ENCODE measurements around the gene SLC6A4. TPM values are rescaled to one million over a fixed set of nuclear protein-coding genes. Genes with fewer than 3 reads are reported as not detected.

The SLC6A4 gene
- total RNA-seq, 1 donor from 2014 or later: 0.33 TPM

GRCh38 chr17:30164531-30164930 lies 71.0 kb downstream of the SLC6A4 start:
- Histone ChIP-seq H3K27me3 (ENCODE audit: low read depth) (no peaks in the 10 kb centered on the region), H3K27ac (replicated peaks) (no peak overlapping the region), H3K4me1 (no peaks in the 10 kb centered on the region), H3K36me3 (peaks cover 24% of the 10 kb centered on the region), H3K4me3 (no peak overlapping the region), H3K9me3 (replicated peaks) (peaks cover 16% of the 10 kb centered on the region)
- TF ChIP-seq, protein P1, sequence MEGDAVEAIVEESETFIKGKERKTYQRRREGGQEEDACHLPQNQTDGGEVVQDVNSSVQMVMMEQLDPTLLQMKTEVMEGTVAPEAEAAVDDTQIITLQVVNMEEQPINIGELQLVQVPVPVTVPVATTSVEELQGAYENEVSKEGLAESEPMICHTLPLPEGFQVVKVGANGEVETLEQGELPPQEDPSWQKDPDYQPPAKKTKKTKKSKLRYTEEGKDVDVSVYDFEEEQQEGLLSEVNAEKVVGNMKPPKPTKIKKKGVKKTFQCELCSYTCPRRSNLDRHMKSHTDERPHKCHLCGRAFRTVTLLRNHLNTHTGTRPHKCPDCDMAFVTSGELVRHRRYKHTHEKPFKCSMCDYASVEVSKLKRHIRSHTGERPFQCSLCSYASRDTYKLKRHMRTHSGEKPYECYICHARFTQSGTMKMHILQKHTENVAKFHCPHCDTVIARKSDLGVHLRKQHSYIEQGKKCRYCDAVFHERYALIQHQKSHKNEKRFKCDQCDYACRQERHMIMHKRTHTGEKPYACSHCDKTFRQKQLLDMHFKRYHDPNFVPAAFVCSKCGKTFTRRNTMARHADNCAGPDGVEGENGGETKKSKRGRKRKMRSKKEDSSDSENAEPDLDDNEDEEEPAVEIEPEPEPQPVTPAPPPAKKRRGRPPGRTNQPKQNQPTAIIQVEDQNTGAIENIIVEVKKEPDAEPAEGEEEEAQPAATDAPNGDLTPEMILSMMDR (IDR thresholded peaks at IDR 0.05; ENCODE audit: borderline replicate concordance): no peak
- intact Hi-C loops (cut with micrococcal nuclease): no loop called here
- DNase-seq: no peak

DNA sequence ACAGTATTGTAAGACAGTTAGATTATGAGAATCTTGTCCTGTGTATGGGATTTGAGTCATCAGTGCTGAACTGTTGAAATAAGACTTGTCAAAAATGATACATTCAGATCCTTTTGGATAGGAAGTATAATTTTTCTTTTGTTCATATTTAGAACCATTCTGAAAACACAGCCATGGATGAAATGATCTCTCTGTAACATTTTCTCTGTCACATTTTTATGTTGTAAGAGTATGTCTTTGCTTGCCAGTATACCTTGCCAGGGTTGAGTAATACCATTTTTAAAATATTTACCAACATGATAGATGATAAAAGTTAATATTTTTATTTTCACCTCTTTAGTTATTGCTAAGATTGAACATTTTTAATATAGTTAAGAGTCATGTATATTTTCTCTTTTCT lies 73.9 kb downstream of the SLC6A4 start:
- H3K9me3 ChIP-seq (replicated peaks): peaks cover 29% of the 10 kb centered on the region
- intact Hi-C loops (cut with micrococcal nuclease): no loop called here
- TF ChIP-seq, protein P1 (IDR thresholded peaks at IDR 0.05; ENCODE audit: borderline replicate concordance): no peak
- no peaks in the 10 kb centered on the region for H3K27me3 ChIP-seq (ENCODE audit: low read depth)
- peaks cover 29% of the 10 kb centered on the region for H3K36me3 ChIP-seq
- H3K4me1 ChIP-seq: peaks cover 7% of the 10 kb centered on the region
- no peak overlapping the region for H3K27ac ChIP-seq (replicated peaks)
- DNase-seq: no peak
- no peak overlapping the region for H3K4me3 ChIP-seq

- H3K4me3 ChIP-seq: no peak overlapping the region
- intact Hi-C loops (cut with micrococcal nuclease): no loop called here
- no peaks in the 10 kb centered on the region for H3K27me3 ChIP-seq (ENCODE audit: low read depth)
- TF ChIP-seq, protein P1 (IDR thresholded peaks at IDR 0.05; ENCODE audit: borderline replicate concordance): no peak
- no peak overlapping the region for H3K27ac ChIP-seq (replicated peaks)
- no peak for DNase-seq
- peaks cover 29% of the 10 kb centered on the region for H3K36me3 ChIP-seq
- H3K9me3 ChIP-seq (replicated peaks): peaks cover 29% of the 10 kb centered on the region
- peaks cover 7% of the 10 kb centered on the region for H3K4me1 ChIP-seq
Measured at GRCh38 chr17:30160419-30161172, 74.9 kb downstream of the SLC6A4 start.

DNA sequence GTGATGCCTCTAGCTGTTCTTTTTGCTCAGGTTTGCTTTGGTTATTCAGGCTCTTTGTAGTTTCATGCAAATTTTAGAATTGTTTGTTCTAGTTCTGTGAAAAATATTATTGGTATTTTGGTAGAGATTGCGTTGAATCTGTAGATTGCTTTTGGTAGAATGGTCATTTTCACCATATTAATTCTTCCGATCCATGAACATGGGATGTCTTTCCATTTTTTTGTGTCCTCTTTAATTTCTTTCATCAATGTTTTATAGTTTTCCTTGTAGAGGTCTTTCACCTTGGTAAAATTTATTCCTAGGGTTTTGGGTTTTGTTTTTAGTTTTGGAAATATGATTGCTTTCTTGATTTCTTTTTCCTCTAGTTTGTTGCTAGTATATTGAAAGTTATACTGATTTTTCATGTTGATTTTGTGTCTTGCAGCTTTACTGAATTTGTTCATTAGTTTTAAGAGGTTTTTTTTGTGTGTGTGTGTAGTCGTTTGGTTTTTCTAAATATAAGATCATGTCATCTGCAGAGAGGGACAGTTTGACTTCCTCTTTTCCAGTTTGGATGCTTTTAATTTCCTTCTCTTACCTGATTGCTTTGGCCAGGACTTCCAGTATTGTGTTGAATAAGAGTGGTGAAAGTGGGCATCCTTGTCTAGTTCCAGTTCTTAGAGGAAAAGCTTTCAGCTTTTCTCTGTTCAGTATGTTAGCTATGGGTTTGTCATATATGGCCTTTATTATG lies 76.4 kb downstream of the SLC6A4 start:
- no peak for DNase-seq
- Histone ChIP-seq H3K4me1 (peaks cover 7% of the 10 kb centered on the region), H3K4me3 (no peak overlapping the region), H3K9me3 (replicated peaks) (peaks cover 29% of the 10 kb centered on the region), H3K27ac (replicated peaks) (no peak overlapping the region), H3K36me3 (peaks cover 29% of the 10 kb centered on the region), H3K27me3 (ENCODE audit: low read depth) (no peaks in the 10 kb centered on the region)
- intact Hi-C loops (cut with micrococcal nuclease): no loop called here
- TF ChIP-seq, protein P1 (IDR thresholded peaks at IDR 0.05; ENCODE audit: borderline replicate concordance): no peak

DNA sequence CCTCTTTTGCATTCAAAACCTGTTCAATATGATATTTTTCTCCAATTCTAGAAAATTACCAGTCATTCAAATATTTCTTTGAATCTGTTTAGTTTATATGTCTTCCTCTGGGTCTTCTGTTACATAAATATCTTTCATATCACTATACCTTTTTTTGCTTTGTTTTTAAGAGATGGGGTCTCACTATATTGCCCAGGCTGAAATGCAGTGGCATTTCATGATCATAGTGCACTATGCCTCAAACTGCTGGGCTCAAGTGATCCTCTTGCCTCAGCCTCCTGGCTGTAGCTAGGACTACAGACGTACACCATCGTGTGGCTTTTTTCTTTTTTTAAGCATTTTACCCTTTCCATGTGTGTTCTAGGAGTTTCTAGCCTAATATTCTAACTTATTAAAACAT lies 80.1 kb downstream of the SLC6A4 start:
- Histone ChIP-seq H3K4me1 (peaks cover 7% of the 10 kb centered on the region), H3K36me3 (peaks cover 25% of the 10 kb centered on the region), H3K4me3 (no peak overlapping the region), H3K9me3 (replicated peaks) (peaks cover 21% of the 10 kb centered on the region), H3K27ac (replicated peaks) (no peak overlapping the region), H3K27me3 (ENCODE audit: low read depth) (no peaks in the 10 kb centered on the region)
- no peak for DNase-seq
- intact Hi-C loops (cut with micrococcal nuclease): no loop called here
- TF ChIP-seq, protein P1 (IDR thresholded peaks at IDR 0.05; ENCODE audit: borderline replicate concordance): no peak

Data from left ventricle myocardium inferior (tissue), 1 donor.